CD4-positive, alpha-beta T cell treated with Interleukin-2 at 100 ng/mL for 4 hours (primary cell): Measurements from ENCODE around the gene CGNL1.

Source experiments
- DNase-seq: peaks from one replicate; pipeline ENCODE4 v3.0.0-alpha.2; 2020; ENCODE audit warnings: low spot score

CGNL1 gene

GRCh38 chr15:57460208-57460816 lies 84.0 kb downstream of the CGNL1 start:
- no peak for DNase-seq

GRCh38 chr15:57461541-57461940 lies 85.2 kb downstream of the CGNL1 start:
- no peak for DNase-seq

GRCh38 chr15:57462381-57462780 lies 86.1 kb downstream of the CGNL1 start:
- DNase-seq: no peak

- DNase-seq: no peak
Observed at GRCh38 chr15:57463360-57463759, 87.1 kb downstream of the CGNL1 start.

GRCh38 chr15:57464480-57464879 lies 88.2 kb downstream of the CGNL1 start:
- DNase-seq: no peak

GRCh38 chr15:57468486-57468885 lies 92.2 kb downstream of the CGNL1 start:
- no peak for DNase-seq

- DNase-seq: no peak
Observed at GRCh38 chr15:57470543-57470942, 94.2 kb downstream of the CGNL1 start.

GRCh38 chr15:57472861-57473260 lies 96.6 kb downstream of the CGNL1 start:
- DNase-seq: no peak

GRCh38 chr15:57476533-57476975 lies 100.2 kb downstream of the CGNL1 start:
- no peak for DNase-seq

- DNase-seq: no peak
Observed at GRCh38 chr15:57477736-57478522, 101.6 kb downstream of the CGNL1 start.

GRCh38 chr15:57479005-57479404 lies 102.7 kb downstream of the CGNL1 start:
- no peak for DNase-seq

- no peak for DNase-seq
Observed at GRCh38 chr15:57481038-57481705, 104.9 kb downstream of the CGNL1 start.

GRCh38 chr15:57485869-57486268 lies 109.6 kb downstream of the CGNL1 start:
- DNase-seq: no peak

GRCh38 chr15:57486833-57487232 lies 110.5 kb downstream of the CGNL1 start:
- DNase-seq: no peak

- no peak for DNase-seq
Observed at GRCh38 chr15:57489122-57489521, 112.8 kb downstream of the CGNL1 start.

GRCh38 chr15:57493351-57493750 lies 117.0 kb downstream of the CGNL1 start:
- DNase-seq: no peak

GRCh38 chr15:57494581-57494980 lies 118.3 kb downstream of the CGNL1 start:
- DNase-seq: no peak

GRCh38 chr15:57495041-57495440 lies 118.7 kb downstream of the CGNL1 start:
- DNase-seq: no peak

- DNase-seq: no peak
Observed at GRCh38 chr15:57495554-57496165, 119.4 kb downstream of the CGNL1 start.

GRCh38 chr15:57496594-57496945 lies 120.3 kb downstream of the CGNL1 start:
- DNase-seq: no peak

- no peak for DNase-seq
Observed at GRCh38 chr15:57496946-57497869, 120.9 kb downstream of the CGNL1 start.

GRCh38 chr15:57500256-57500655 lies 124.0 kb downstream of the CGNL1 start:
- DNase-seq: no peak
